GM21786 (cell line): Measurements from ENCODE around the gene BCL2L12.

ENCODE experiments used
- ATAC-seq: cut with Tn5 transposase; IDR thresholded peaks from one replicate; pipeline ENCODE4 v1.9.1; 2021; ENCODE audit not compliant: unreplicated experiment

The BCL2L12 gene

GRCh38 chr19:49641688-49642491 is 23.8 kb upstream of the BCL2L12 start, which contains the start of gene SCAF1:
Gene SCAF1, plus strand, starts transcription at chr19:49642209. Its CDS starts 2,818 bp downstream, at chr19:49645027.
- ATAC-seq: peak; percentile 47

GRCh38 chr19:49642492-49643035 is 23.2 kb upstream of the BCL2L12 start:
- no peak for ATAC-seq

- no peak for ATAC-seq
These were observed 22.3 kb upstream of the BCL2L12 start for GRCh38 chr19:49643466-49643865.

GRCh38 chr19:49645592-49645991 is 20.1 kb upstream of the BCL2L12 start:
- no peak for ATAC-seq

GRCh38 chr19:49645995-49646394 is 19.7 kb upstream of the BCL2L12 start:
- ATAC-seq: no peak

- no peak for ATAC-seq
These were observed 19.1 kb upstream of the BCL2L12 start for GRCh38 chr19:49646586-49646985.

- no peak for ATAC-seq
These were observed 14.5 kb upstream of the BCL2L12 start for GRCh38 chr19:49651029-49651819.

GRCh38 chr19:49651820-49652550 is 13.7 kb upstream of the BCL2L12 start:
- ATAC-seq: no peak

- ATAC-seq: no peak
These were observed 12.9 kb upstream of the BCL2L12 start for GRCh38 chr19:49652551-49653465.

- no peak for ATAC-seq
These were observed 12.3 kb upstream of the BCL2L12 start for GRCh38 chr19:49653466-49653806.

GRCh38 chr19:49654581-49654980 is 11.2 kb upstream of the BCL2L12 start:
- no peak for ATAC-seq

GRCh38 chr19:49655570-49656455 is 9.9 kb upstream of the BCL2L12 start:
- ATAC-seq: no peak

- no peak for ATAC-seq
These were observed 9.2 kb upstream of the BCL2L12 start for GRCh38 chr19:49656456-49657109.

- no peak for ATAC-seq
These were observed 8.1 kb upstream of the BCL2L12 start for GRCh38 chr19:49657493-49658138.

- no peak for ATAC-seq
These were observed 7.6 kb upstream of the BCL2L12 start for GRCh38 chr19:49658139-49658517.

GRCh38 chr19:49658566-49659442 is 6.9 kb upstream of the BCL2L12 start:
- ATAC-seq: no peak

- ATAC-seq: no peak
These were observed 5.3 kb upstream of the BCL2L12 start for GRCh38 chr19:49660338-49660961.
